ENCODE measurements around the gene TNS3.

Gene TNS3

DNA sequence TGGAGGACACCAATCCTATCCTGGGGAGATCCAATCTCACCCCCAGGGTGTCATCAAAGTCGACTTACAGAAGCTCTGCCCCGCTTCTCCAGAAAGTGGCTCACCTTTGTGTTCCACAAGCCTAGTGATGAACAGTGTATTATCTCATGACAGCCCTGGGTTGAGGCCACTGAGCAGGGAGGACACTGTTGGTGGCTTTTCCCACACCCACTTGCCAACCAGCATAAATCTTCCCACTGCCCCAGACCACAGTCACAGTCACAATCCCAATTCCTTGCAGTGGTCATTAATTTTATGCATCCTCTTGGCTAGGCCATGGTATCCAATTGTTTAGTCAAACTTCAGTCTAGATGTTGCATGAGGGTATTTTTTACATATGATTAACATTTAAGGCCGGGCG lies 18.4 kb downstream of the TNS3 start:
- Histone ChIP-seq H3K9me3 (ENCODE audit: control insufficient read depth, low read length) (no peaks in the 10 kb centered on the region), H3K9ac (ENCODE audit: low read length) (no peak overlapping the region), H3K36me3 (ENCODE audit: control insufficient read depth, insufficient read depth, low read length) (no peaks in the 10 kb centered on the region), H3K27me3 (ENCODE audit: control insufficient read depth, insufficient read depth, low read length) (no peaks in the 10 kb centered on the region), H3K4me1 (ENCODE audit: control insufficient read depth, insufficient read depth, low read length) (peaks cover 8% of the 10 kb centered on the region), H3K4me3 (ENCODE audit: low read length) (no peak overlapping the region)

DNA sequence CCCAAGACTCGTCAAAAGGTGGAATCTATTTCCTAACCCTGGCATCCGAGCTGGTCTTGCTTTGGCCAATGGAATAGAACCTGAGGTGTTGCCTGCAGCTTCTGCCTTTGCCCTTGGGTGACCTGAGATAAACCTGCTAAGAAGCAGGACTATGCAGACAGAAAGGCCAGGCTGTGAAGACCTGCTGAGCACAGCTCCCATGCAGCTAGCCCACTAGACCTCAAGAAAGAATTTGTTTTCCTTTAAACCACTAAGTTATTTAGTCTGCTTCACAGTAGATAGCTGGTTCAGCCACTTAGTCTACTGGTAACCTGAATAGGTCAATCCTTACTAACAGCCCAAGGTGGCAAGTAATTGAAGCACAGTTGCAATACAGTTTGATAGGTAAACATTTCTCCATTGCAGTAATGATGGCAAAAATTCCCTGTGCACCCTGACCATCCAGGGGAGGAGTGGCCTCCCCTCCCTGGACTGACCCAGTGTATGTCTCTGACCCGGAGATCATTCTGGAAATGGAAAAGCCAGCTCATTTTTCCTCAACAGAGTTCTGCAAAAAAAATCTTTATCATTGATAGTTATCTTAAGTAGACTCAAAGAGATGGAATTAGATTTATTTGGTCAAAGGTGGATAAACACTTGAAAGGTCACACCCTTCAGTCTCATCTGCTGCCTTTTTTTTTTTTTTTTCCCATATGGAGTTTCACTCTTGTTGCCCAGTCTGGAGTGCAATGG lies 20.0 kb downstream of the TNS3 start:
- no peaks in the 10 kb centered on the region for H3K36me3 ChIP-seq (ENCODE audit: control insufficient read depth, insufficient read depth, low read length)
- no peaks in the 10 kb centered on the region for H3K9me3 ChIP-seq (ENCODE audit: control insufficient read depth, low read length)
- H3K4me1 ChIP-seq (ENCODE audit: control insufficient read depth, insufficient read depth, low read length) = peaks cover 13% of the 10 kb centered on the region
- no peak overlapping the region for H3K9ac ChIP-seq (ENCODE audit: low read length)
- no peak overlapping the region for H3K4me3 ChIP-seq (ENCODE audit: low read length)
- no peaks in the 10 kb centered on the region for H3K27me3 ChIP-seq (ENCODE audit: control insufficient read depth, insufficient read depth, low read length)

DNA sequence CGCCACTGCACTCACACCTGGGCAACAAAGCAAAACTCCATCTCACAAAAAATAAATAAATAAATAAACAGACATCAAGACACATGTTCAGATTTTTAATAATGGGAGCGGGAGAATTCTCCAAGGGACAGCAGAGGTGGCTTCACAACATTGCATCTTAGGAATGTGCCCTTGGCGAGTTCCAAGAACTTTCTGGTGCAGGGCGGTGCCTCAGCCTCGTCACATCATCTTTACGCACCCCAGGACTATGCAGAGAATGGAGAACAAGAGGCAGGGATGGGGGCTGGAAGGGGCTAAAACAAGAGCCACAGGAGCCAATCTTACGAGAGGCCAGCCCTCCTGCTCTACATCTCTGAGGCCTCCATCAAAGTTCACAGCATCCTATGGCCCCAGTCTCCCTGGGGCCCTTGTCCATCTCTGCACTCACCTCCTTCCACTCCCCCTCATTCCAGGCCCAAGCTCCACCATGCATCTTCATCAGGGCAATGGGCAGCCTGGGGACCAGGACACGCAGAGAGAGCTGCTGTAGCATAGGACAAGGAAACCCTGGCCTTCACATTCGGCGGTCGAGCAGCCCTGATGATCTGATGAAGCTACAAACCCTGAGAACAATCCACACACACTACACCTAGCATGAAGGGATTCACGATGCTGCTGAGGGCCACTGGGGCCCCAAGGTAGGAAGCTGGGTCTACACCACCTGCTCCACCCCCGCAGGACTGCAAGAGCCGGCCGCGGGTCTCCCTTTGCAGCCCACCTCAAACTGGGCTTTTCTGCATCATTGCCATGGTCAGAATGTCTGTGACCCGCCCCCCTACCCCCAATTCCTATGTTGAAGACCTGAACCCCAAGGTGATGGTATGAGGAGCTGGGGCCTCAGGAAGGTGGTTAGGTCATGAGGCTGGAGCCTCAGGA lies 22.3 kb downstream of the TNS3 start:
- H3K9me3 ChIP-seq (ENCODE audit: control insufficient read depth, low read length) = no peaks in the 10 kb centered on the region
- peaks cover 13% of the 10 kb centered on the region for H3K4me1 ChIP-seq (ENCODE audit: control insufficient read depth, insufficient read depth, low read length)
- H3K36me3 ChIP-seq (ENCODE audit: control insufficient read depth, insufficient read depth, low read length) = no peaks in the 10 kb centered on the region
- H3K27me3 ChIP-seq (ENCODE audit: control insufficient read depth, insufficient read depth, low read length) = no peaks in the 10 kb centered on the region
- no peak overlapping the region for H3K4me3 ChIP-seq (ENCODE audit: low read length)
- no peak overlapping the region for H3K9ac ChIP-seq (ENCODE audit: low read length)

DNA sequence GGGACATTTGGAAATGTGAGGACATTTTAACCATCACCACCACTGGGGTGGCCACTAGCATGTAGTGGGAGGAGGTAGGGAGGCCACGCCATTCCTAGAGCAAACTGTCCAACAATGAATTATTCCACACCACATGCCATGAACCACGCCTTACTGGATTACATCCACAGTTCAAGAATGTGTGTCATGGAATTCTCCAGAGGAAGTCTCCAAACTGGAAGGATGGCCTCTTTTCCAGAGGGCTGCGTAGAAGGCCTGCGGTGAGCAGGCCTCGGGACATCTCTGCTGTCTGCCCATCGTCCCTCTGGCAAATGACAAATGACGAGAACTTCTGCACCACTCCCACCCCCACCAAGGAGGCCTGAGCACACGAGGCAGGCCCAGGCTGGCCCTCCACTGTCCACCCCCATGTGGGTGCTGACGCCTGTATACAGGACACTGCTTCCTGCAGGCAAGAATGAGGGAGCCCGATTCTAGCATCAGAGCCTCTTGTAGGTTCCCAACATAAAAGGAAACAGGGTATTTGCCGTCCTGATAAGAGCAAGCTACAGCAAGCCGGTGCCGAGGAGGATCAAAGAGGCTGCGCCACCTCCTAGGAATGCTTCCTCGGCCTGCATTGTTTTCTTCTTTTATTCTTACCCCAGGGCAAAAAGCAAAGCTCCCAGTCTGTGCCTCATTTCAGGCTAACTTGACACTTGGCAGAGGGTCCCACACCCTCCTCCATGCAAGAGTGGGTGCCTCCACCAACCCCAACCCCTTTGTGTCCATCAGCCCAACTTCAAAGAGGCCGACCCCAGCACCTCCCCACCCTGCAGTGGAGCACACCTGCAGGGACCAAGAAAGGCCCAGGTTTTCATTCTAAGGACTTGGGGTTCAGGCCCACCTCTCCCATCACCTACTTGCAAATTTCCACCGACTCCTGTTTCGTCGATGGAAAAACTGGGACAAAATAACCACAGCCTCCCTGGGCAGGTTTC lies 23.9 kb downstream of the TNS3 start:
- Histone ChIP-seq H3K36me3 (ENCODE audit: control insufficient read depth, insufficient read depth, low read length) (no peaks in the 10 kb centered on the region), H3K9ac (ENCODE audit: low read length) (no peak overlapping the region), H3K4me1 (ENCODE audit: control insufficient read depth, insufficient read depth, low read length) (peaks cover 16% of the 10 kb centered on the region)

DNA sequence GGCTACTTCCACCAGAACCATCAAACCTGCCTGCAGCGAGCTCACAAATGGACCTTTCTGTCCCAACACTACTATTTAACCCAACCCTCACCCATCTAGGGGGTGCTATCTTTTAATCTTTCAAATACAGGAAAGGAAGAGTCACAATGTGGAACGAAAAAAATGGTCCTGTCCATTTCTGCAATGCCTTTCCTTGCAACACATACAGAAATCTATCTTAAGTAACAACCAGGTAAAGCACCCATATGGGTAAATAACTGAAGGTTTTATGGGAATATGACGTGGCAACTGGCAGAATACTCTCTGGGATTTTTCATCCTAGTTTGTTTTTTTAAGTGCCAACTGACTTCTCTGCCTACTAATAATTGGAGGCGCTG lies 24.6 kb downstream of the TNS3 start:
- H3K4me1 ChIP-seq (ENCODE audit: control insufficient read depth, insufficient read depth, low read length) = peaks cover 22% of the 10 kb centered on the region
- H3K9me3 ChIP-seq (ENCODE audit: control insufficient read depth, low read length) = no peaks in the 10 kb centered on the region
- no peak overlapping the region for H3K4me3 ChIP-seq (ENCODE audit: low read length)
- H3K9ac ChIP-seq (ENCODE audit: low read length) = no peak overlapping the region
- H3K27me3 ChIP-seq (ENCODE audit: control insufficient read depth, insufficient read depth, low read length) = no peaks in the 10 kb centered on the region
- no peaks in the 10 kb centered on the region for H3K36me3 ChIP-seq (ENCODE audit: control insufficient read depth, insufficient read depth, low read length)

More for the DNA sequence above, 23.9 kb downstream of the TNS3 start:
- H3K4me3 ChIP-seq (ENCODE audit: low read length) = no peak overlapping the region
- no peaks in the 10 kb centered on the region for H3K27me3 ChIP-seq (ENCODE audit: control insufficient read depth, insufficient read depth, low read length)
- no peaks in the 10 kb centered on the region for H3K9me3 ChIP-seq (ENCODE audit: control insufficient read depth, low read length)

DNA sequence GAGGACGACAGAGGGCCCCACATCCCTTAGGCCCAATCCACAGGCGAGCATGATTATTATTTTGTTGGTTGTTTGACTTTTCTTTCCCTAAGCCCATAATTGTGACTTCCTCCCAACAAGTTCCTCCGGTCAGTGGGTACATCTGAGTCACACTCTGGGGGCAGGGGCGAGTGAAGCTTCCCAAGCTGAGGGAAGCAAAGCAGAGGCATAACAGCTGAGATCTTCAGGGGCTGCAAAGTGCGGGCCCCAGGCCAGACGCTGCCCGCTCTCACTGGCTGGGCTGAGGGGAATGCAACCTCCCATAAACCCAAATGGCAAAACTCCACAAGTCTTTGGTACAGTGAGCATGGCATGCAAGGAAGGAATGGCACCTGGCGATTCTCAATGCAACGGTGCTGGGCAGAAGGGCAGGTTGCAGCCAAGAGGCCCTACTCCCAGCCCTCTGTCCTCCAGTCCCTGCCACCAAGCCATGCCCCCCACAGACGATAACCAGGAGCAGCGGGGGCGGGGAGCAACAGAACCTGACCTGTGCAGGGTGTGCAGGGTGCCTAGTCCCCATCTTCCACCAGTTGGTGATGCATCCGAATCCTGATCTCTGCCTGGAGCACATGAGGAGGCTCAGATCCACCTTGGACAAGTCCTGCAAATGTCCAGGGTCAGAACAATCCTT lies 25.3 kb downstream of the TNS3 start:
- H3K9ac ChIP-seq (ENCODE audit: low read length) = no peak overlapping the region
- H3K36me3 ChIP-seq (ENCODE audit: control insufficient read depth, insufficient read depth, low read length) = no peaks in the 10 kb centered on the region
- H3K9me3 ChIP-seq (ENCODE audit: control insufficient read depth, low read length) = no peaks in the 10 kb centered on the region
- H3K27me3 ChIP-seq (ENCODE audit: control insufficient read depth, insufficient read depth, low read length) = no peaks in the 10 kb centered on the region
- H3K4me3 ChIP-seq (ENCODE audit: low read length) = no peak overlapping the region
- peaks cover 29% of the 10 kb centered on the region for H3K4me1 ChIP-seq (ENCODE audit: control insufficient read depth, insufficient read depth, low read length)

DNA sequence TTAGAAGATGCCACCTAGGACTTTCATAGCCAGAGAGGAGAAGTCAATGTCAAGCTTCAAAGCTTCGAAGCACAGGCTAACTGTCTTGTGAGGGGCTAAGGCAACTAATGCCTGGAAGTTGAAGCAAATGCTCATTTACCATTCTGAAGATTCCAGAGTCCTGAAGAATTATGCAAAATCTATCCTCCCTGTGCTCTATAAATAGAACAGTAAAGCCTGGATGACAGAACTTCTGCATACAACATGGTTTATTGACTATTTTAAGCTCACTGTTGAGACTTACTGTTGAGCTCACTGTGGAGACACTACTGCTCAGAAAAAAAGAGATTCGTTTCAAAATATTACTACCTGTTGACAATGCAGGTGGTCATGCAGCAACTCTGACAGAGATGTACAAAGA lies 28.6 kb downstream of the TNS3 start:
- H3K4me3 ChIP-seq (ENCODE audit: low read length) = no peak overlapping the region
- peaks cover 40% of the 10 kb centered on the region for H3K4me1 ChIP-seq (ENCODE audit: control insufficient read depth, insufficient read depth, low read length)
- no peaks in the 10 kb centered on the region for H3K27me3 ChIP-seq (ENCODE audit: control insufficient read depth, insufficient read depth, low read length)
- no peaks in the 10 kb centered on the region for H3K36me3 ChIP-seq (ENCODE audit: control insufficient read depth, insufficient read depth, low read length)
- H3K9ac ChIP-seq (ENCODE audit: low read length) = no peak overlapping the region
- no peaks in the 10 kb centered on the region for H3K9me3 ChIP-seq (ENCODE audit: control insufficient read depth, low read length)

DNA sequence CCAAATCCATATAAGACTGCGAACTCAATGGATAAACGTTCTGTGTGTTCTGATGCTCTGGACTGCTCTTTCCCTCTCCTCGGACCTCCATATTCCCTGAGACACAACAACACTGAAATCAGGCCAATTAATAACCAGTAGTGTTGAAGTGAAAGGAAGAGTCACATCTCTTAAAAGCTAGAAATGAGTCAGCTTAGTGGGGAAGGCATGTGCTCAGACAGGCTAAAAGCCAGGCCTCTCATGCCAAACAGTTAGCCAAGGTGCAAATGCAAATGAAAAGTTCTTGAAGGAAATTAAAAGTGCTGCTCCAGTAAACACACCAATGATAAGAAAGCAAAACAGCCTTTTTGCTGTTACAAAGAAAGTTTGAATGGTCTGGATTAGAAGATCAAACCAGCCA lies 29.3 kb downstream of the TNS3 start:
- H3K4me3 ChIP-seq (ENCODE audit: low read length) = no peak overlapping the region
- no peaks in the 10 kb centered on the region for H3K9me3 ChIP-seq (ENCODE audit: control insufficient read depth, low read length)
- peaks cover 38% of the 10 kb centered on the region for H3K4me1 ChIP-seq (ENCODE audit: control insufficient read depth, insufficient read depth, low read length)
- H3K36me3 ChIP-seq (ENCODE audit: control insufficient read depth, insufficient read depth, low read length) = no peaks in the 10 kb centered on the region
- no peak overlapping the region for H3K9ac ChIP-seq (ENCODE audit: low read length)
- no peaks in the 10 kb centered on the region for H3K27me3 ChIP-seq (ENCODE audit: control insufficient read depth, insufficient read depth, low read length)

DNA sequence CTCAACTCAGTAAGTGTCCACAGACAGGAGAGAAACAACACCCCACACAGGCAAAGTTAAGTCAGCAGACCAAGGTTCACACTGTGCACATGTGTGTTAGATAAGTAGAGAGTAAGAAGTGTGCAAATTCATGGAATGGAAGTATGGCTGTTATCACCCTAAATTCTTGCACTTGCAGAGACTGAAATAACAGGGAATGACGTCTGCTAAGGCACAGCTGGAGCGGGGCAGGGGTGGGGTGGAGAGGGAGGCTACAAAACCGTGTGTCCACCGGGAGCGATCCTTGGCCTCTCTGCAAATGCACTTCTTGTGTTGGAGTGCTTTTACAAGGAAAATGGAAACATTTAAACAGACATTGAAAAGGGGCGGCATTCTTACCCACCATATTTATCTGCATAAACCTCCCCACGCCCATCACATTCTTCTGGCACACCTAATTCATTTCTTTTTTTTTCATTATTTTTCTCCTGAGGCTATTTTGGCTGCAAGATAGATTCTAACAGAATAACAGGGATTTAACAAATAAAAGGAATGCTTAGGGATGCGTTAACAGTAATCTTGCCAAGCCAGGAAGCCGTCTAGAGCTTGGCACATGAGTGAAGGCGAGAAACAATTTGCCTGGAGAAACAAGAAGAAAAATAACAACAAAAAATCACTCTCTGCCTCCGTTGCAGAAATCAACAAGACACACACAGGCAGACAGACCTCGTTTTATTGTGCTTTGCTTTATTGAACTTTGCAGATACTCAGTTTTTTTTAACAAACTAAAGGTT lies 30.1 kb downstream of the TNS3 start:
- no peaks in the 10 kb centered on the region for H3K9me3 ChIP-seq (ENCODE audit: control insufficient read depth, low read length)
- H3K36me3 ChIP-seq (ENCODE audit: control insufficient read depth, insufficient read depth, low read length) = no peaks in the 10 kb centered on the region
- peaks cover 43% of the 10 kb centered on the region for H3K4me1 ChIP-seq (ENCODE audit: control insufficient read depth, insufficient read depth, low read length)
- no peaks in the 10 kb centered on the region for H3K27me3 ChIP-seq (ENCODE audit: control insufficient read depth, insufficient read depth, low read length)
- no peak overlapping the region for H3K4me3 ChIP-seq (ENCODE audit: low read length)
- no peak overlapping the region for H3K9ac ChIP-seq (ENCODE audit: low read length)

DNA sequence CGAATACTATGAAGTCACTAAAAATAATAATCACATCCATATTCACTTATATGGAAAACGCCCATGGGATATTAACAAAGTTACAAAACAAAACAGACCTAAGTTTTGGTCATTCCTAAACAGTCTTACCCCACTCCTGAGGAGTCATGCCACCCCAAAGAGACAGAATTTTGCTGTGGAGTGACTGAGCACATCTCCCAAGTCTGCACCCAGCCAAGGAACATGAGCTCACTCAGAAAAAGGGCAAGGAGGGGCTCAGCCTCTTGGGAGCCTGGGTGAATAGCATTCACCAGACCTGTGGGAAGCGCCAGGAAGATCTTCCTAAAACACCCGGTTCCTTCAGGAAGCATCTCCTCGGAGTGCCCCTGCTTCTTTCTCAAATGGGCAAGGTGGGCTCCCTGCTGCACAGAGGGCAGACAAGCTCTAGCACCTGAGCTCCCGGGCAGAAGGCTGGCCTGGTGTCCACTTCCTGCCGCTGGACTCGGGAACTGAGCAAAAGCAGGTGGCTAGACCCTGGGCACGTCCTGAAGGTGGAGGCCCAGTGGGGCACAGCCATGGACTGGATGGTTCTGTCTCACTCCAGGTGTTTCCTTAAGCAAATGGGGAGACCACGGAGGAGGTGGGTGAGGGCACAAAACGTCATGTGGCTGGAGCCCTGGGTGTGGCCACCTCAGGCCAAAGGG lies 31.0 kb downstream of the TNS3 start:
- H3K36me3 ChIP-seq (ENCODE audit: control insufficient read depth, insufficient read depth, low read length) = no peaks in the 10 kb centered on the region
- H3K4me1 ChIP-seq (ENCODE audit: control insufficient read depth, insufficient read depth, low read length) = peaks cover 46% of the 10 kb centered on the region
- no peaks in the 10 kb centered on the region for H3K9me3 ChIP-seq (ENCODE audit: control insufficient read depth, low read length)
- no peak overlapping the region for H3K9ac ChIP-seq (ENCODE audit: low read length)
- H3K27me3 ChIP-seq (ENCODE audit: control insufficient read depth, insufficient read depth, low read length) = no peaks in the 10 kb centered on the region
- H3K4me3 ChIP-seq (ENCODE audit: low read length) = no peak overlapping the region
